ENCODE data around the gene SERINC2. TPM values are rescaled to one million over a fixed set of nuclear protein-coding genes. Genes with fewer than 3 reads are reported as not detected.
A peak's percentile ranks its signal among the peaks of the same experiment; 100 is the strongest.

The SERINC2 gene
- total RNA-seq, 1 experiment from 2014 or later: 16.6 TPM

DNA sequence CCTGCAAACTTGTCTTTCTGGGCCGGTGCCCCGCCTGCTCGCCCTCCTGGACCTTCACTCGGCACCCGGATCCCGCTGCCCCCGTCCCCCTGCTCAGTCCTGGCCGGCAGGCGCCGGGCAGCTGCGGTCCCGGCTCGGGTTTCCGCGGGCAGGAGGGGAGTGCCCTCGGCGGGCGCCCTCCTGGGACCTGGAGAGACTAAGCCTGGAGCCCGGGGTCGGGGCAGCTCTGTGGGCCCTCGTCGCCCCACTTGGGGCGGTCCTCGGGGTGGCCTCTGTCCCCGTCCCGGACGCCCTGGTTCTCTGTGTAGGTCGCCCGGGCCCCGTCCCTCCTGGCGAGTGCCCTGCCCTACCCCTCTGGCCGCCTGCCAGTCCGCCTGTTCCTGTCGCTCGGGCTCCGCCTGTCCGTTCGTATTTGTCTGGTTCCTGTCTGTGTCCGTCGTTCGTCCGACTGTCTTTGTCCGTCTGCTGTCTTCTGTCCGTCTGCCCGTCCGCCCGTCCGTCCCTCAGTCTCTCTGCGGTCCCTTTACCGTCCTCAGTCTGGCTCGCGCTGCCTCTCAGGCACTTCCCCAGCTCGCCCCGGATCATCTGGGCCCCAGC lies 490 bp downstream of the SERINC2 start:
- Histone ChIP-seq H3K4me3 (peak overlapping the region; percentile 86), H3K36me3 (peaks cover 26% of the 10 kb centered on the region; the same call in 1 of the 2 replicates), H3K9me3 (replicated peaks) (no peaks in the 10 kb centered on the region), H3K27ac (peak overlapping the region; percentile 48), H3K4me1 (replicated peaks) (peaks cover 38% of the 10 kb centered on the region), H3K27me3 (replicated peaks) (no peaks in the 10 kb centered on the region)
- DNase-seq (ENCODE audit: low read depth in 1 of 2, low spot score in 2 of 2): peak; percentile 74 to 81

DNA sequence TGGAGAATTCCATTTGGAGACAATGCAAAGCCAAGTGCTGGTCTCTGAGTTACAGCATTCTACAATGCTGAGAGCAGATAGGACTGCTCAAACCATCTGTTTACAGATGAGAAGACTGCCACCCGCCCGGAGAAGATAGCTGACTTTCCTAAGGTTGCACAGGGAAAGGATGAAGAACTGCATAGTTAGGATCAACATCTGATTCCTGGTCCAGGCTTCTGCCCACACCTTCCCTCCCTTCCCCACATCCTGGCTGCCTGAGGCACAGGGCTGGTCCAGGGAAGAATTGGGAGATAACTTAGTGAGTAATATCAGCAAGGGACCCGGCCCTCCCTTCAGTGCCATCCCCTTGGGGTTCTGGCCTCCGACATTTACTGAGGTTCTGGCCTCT lies 2.0 kb downstream of the SERINC2 start:
- H3K4me1 ChIP-seq (replicated peaks): peaks cover 35% of the 10 kb centered on the region
- H3K27ac ChIP-seq: no peak overlapping the region
- H3K9me3 ChIP-seq (replicated peaks): no peaks in the 10 kb centered on the region
- H3K4me3 ChIP-seq: peak overlapping the region; percentile 86
- no peaks in the 10 kb centered on the region for H3K27me3 ChIP-seq (replicated peaks)
- DNase-seq (ENCODE audit: low read depth in 1 of 2, low spot score in 2 of 2): no peak
- peaks cover 26% of the 10 kb centered on the region; the same call in 1 of the 2 replicates for H3K36me3 ChIP-seq

DNA sequence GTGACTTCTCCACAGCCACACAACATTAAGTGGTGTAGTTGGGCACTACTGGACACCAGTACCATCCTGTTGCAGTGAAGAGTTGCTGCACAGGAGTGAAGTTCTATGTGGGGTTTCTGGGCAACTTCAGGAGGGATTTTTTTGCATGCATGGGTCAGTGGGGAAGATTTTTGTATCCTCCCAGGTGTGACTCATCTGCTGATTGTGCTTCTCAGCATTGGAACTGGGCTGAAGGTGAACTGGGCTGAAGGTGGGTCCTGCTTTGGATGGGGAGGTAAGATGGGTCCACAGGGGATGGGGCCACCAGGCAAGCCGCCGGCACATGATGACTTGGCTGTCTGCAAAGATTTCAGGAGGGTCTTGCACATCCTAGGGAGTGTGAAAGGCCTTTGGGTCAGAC lies 2.6 kb downstream of the SERINC2 start:
- no peak overlapping the region for H3K27ac ChIP-seq
- no peak overlapping the region for H3K4me3 ChIP-seq
- DNase-seq (ENCODE audit: low read depth in 1 of 2, low spot score in 2 of 2): no peak

DNA sequence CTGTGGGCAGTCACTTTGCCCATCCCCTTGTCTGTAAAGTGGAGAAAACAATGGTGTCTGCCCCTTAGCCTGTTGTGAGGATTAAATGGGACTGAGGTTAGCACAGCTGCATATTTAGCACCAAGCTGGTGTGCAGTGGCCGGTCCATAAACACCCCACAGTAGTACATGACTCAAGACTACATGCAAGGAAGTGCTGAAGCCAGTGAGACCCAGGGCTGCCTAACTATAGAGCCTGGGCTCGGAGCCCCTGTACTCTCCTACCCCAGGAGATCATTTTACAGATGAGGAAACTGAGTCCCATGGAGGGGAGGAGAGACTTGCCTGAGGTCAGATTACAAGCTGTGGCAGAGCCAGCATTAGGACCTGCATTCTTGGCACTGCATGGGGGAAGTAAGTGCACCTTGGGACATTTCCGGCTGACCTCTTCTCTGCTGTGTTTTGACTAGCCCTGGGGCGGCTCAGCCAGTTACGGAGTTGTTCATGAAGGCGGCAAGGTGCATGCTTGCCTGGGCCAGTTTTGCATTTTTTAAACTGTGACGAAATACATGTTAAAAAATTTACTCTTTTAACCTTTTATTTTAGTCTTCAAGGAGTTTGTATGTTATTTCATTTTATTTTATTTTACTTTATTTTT lies 3.2 kb downstream of the SERINC2 start:
- Histone ChIP-seq H3K9me3 (replicated peaks) (no peaks in the 10 kb centered on the region), H3K4me1 (replicated peaks) (peaks cover 24% of the 10 kb centered on the region), H3K27ac (no peak overlapping the region), H3K27me3 (replicated peaks) (no peaks in the 10 kb centered on the region), H3K4me3 (no peak overlapping the region), H3K36me3 (peaks cover 26% of the 10 kb centered on the region; the same call in 1 of the 2 replicates)
- DNase-seq (ENCODE audit: low read depth in 1 of 2, low spot score in 2 of 2): no peak

More for the DNA sequence above, 2.6 kb downstream of the SERINC2 start:
- Histone ChIP-seq H3K36me3 (peaks cover 26% of the 10 kb centered on the region; the same call in 1 of the 2 replicates), H3K9me3 (replicated peaks) (no peaks in the 10 kb centered on the region), H3K27me3 (replicated peaks) (no peaks in the 10 kb centered on the region), H3K4me1 (replicated peaks) (peaks cover 28% of the 10 kb centered on the region)

DNA sequence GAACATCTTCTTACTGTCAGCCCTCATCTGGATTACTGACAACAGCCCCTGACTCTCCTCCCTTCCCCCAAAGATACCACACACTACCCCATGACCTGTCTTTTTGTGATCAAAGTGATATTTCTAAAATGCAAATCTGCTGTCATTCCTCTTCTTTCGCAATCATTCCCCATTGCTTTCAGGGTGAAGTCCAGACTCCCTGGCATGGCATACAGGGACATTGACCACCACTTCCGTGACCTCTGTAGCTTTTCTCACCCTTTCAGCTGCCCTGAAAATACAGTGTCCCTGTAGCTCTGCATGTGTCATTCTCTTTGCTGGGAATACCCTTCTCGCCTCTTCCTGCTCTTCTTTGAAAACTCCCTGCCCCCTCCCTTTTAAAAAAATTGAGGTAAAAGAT lies 4.1 kb downstream of the SERINC2 start:
- H3K4me1 ChIP-seq (replicated peaks): peaks cover 32% of the 10 kb centered on the region
- no peaks in the 10 kb centered on the region for H3K27me3 ChIP-seq (replicated peaks)
- H3K27ac ChIP-seq: no peak overlapping the region
- no peak for DNase-seq (ENCODE audit: low read depth in 1 of 2, low spot score in 2 of 2)
- no peak overlapping the region for H3K4me3 ChIP-seq
- H3K36me3 ChIP-seq: peaks cover 26% of the 10 kb centered on the region; the same call in 1 of the 2 replicates
- H3K9me3 ChIP-seq (replicated peaks): no peaks in the 10 kb centered on the region

DNA sequence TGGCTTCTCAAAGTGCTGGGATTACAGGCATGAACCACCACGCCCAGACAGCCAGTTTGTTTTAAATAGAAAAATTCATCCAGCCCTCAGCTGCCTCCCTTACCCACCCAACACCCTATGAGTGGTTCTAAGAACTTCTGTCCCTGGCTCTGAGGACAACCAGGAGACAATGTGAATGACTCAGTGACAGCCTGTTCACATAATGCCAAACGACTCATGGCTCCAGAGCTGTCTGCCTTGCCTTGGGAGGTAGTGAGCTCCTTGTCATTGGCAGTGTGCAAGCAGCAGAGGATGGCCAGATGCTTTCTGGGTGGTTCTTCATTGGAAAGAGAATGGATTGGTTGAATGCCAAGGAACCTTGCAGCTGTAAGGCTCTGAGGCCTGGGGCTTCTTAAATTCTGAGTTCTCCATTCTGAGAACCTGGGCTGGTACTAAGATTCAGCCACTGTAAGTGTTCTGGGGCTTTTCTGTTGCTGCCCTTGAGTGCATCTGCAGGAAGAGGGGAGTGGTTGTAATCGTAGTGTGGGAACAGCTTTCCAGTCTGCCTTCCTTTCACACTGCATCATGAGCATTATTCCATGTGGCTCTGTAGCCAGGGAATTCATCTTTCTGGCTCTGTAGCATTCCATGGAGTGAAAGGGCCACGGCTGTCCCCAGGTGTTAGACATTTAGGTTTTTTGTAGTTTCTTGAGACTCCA lies 5.8 kb downstream of the SERINC2 start:
- H3K4me3 ChIP-seq: no peak overlapping the region
- no peak overlapping the region for H3K27ac ChIP-seq
- peaks cover 31% of the 10 kb centered on the region for H3K4me1 ChIP-seq (replicated peaks)
- H3K27me3 ChIP-seq (replicated peaks): no peaks in the 10 kb centered on the region
- no peaks in the 10 kb centered on the region for H3K9me3 ChIP-seq (replicated peaks)
- no peak for DNase-seq (ENCODE audit: low read depth in 1 of 2, low spot score in 2 of 2)
- peaks cover 24% of the 10 kb centered on the region for H3K36me3 ChIP-seq

DNA sequence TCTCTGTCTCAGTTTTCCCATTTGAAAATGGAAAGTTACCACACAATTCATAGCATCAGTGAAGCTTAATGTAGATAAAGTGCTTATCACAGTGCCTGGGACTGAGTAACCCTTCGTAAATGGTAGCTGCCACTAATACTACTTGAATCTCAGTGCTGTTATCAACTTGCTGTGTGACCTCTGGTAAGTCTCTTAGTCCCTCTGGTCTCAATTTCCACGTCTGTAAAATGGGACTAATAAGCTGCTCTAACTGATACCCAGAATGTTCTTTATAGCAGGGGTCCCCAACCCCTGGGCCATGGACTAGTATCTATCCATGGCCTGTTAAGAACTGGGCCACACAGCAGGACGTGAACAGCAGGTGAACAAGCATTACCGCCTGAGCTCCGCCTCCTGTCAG lies 7.7 kb downstream of the SERINC2 start:
- Histone ChIP-seq H3K4me1 (replicated peaks) (peaks cover 19% of the 10 kb centered on the region), H3K27me3 (replicated peaks) (no peaks in the 10 kb centered on the region), H3K36me3 (peaks cover 16% of the 10 kb centered on the region), H3K27ac (no peak overlapping the region), H3K9me3 (replicated peaks) (no peaks in the 10 kb centered on the region), H3K4me3 (no peak overlapping the region)
- no peak for DNase-seq (ENCODE audit: low read depth in 1 of 2, low spot score in 2 of 2)

DNA sequence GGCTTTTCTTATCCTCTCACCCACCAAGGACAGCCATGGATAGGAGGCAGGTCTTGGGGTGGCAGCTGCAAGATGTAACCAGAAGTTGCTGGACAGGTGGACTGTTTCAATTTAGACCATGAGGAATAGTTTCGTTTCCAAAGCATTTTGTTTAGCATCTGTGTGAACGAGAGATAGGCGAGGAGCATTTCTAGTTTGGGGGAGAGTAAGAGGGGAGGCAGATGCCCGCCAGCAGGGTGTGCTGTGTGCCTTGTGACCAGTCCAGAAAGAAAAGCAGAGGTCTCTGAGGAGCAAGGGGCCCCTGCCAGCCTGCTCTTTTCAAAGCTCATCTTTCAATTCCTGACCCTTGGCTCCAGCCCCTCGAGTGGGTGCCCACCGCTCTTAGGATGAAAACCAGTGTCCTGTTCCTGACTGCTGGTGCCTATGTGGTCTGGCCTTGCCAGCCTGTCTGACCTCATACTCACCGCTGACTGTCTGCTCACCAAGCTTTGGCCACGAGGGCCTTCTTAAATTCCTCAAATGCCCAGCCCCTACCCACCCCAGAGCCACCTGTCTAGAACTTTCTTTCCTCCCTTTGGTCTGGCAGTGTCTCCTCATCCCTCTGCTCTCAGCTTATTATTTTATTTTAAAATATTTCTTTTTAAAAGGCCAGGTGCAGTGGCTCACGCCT lies 8.5 kb downstream of the SERINC2 start:
- peaks cover 20% of the 10 kb centered on the region for H3K36me3 ChIP-seq
- H3K4me1 ChIP-seq (replicated peaks): peaks cover 19% of the 10 kb centered on the region
- H3K4me3 ChIP-seq: no peak overlapping the region
- DNase-seq (ENCODE audit: low read depth in 1 of 2, low spot score in 2 of 2): peak in 1 of 2 experiments; percentile 38
- H3K27me3 ChIP-seq (replicated peaks): no peaks in the 10 kb centered on the region
- no peak overlapping the region for H3K27ac ChIP-seq
- H3K9me3 ChIP-seq (replicated peaks): no peaks in the 10 kb centered on the region

DNA sequence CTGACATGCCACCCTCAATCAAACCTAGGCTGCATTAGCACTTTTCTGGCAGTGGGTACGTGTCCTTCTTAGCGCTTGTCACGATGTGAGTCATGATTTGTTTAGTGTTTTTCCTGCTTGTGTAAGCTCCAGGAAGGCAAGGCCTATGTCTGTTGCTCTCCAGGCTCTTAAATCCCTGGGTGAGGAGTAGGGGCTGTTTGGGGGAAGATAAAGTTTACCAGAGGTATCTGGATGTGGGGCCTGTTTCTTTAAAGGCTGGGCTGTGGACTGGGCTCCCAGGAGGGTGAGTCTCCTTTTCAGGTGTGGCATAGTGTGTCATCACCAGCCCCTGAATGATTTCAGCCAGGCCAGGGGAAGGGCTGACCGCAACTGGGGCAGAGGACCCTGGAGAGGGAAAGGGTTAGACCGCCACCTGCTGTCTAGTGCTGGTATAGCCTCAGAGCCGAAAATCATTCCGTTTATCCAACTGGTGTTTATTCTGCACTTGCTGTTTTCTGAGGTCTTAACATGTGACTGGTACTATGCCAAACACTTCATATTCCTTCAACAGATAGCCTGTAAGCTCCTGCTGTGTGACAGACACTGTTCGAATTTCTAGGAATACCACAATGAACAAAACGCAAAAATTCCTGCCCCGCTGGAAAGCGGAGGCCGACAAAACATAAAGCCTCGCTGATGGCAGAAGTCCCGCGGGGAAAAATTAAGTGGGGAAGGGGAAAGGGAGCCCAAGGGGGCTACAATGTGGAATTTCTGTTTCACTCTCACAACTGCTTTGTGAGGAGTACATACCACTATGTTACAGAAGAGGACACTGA lies 9.7 kb downstream of the SERINC2 start:
- H3K4me3 ChIP-seq: no peak overlapping the region
- peaks cover 19% of the 10 kb centered on the region for H3K4me1 ChIP-seq (replicated peaks)
- H3K9me3 ChIP-seq (replicated peaks): no peaks in the 10 kb centered on the region
- peak; percentile 84 to 94 for DNase-seq (ENCODE audit: low read depth in 1 of 2, low spot score in 2 of 2)
- H3K27ac ChIP-seq: peak overlapping the region; percentile 57
- peaks cover 21% of the 10 kb centered on the region for H3K36me3 ChIP-seq
- H3K27me3 ChIP-seq (replicated peaks): no peaks in the 10 kb centered on the region

DNA sequence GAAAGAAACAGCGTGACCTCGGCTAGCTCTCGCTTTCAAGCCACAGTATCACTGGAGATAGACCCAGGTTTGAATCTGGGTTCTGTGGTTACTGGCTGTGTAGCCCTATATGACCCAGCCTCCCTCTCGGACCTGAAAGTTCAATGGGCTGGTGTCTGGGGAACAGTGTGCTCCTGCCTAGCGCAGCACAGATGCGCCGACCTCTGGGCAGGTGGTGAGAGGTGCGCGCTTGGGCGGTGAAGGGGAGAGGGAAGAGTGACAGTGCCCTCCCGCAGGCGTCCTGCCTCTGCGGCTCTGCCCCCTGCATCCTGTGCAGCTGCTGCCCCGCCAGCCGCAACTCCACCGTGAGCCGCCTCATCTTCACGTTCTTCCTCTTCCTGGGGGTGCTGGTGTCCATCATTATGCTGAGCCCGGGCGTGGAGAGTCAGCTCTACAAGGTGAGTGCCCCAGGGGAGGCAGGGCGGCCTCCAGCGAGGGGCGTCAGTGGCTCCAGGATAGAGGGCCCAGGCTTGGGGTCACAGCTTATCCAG lies 10.5 kb downstream of the SERINC2 start:
- Histone ChIP-seq H3K36me3 (peaks cover 26% of the 10 kb centered on the region), H3K27ac (no peak overlapping the region), H3K4me3 (no peak overlapping the region), H3K9me3 (replicated peaks) (no peaks in the 10 kb centered on the region), H3K4me1 (replicated peaks) (peaks cover 19% of the 10 kb centered on the region), H3K27me3 (replicated peaks) (no peaks in the 10 kb centered on the region)
- DNase-seq (ENCODE audit: low read depth in 1 of 2, low spot score in 2 of 2): no peak

DNA sequence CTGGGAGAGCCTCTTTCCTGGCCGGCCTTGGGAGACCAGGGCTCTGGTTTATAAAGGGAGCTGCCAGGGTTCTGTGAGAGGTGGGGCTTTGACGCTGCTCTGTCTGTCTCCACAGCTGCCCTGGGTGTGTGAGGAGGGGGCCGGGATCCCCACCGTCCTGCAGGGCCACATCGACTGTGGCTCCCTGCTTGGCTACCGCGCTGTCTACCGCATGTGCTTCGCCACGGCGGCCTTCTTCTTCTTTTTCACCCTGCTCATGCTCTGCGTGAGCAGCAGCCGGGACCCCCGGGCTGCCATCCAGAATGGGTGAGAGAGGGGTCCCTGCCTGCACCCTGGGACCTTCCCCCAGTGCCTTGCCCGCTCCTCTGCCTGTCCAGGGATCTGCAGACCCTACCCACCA lies 11.6 kb downstream of the SERINC2 start:
- peaks cover 32% of the 10 kb centered on the region for H3K36me3 ChIP-seq
- no peaks in the 10 kb centered on the region for H3K27me3 ChIP-seq (replicated peaks)
- peaks cover 19% of the 10 kb centered on the region for H3K4me1 ChIP-seq (replicated peaks)
- no peak overlapping the region for H3K27ac ChIP-seq
- DNase-seq (ENCODE audit: low read depth in 1 of 2, low spot score in 2 of 2): no peak
- H3K9me3 ChIP-seq (replicated peaks): no peaks in the 10 kb centered on the region
- H3K4me3 ChIP-seq: no peak overlapping the region

DNA sequence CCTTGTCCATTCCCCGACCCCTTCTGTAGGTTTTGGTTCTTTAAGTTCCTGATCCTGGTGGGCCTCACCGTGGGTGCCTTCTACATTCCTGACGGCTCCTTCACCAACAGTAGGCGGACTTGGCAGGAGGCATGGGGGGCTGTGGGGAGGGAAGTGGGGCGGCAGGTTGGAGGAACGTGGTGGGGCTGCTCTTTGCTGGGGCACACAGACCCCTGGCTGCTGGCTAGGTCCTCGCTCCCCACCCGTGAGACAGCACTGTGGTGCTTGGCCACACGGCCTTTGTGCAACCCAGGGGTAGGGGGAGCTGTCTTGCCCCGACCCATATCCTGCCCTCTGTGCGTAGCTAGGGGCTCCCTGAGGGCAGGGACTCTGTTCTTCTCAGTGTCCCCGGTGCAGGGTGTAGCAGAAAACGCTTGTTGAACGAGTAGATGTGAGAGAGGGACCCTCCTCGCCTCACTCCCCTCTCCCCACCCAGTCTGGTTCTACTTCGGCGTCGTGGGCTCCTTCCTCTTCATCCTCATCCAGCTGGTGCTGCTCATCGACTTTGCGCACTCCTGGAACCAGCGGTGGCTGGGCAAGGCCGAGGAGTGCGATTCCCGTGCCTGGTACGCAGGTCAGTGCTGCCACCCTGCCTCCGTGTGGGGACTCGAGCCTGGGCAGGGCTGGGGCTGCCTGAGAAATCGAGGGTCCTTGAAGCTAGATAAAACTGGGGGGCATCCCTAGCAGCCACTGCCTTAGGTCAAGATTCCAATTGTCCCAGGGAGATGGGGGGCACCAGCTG lies 12.5 kb downstream of the SERINC2 start:
- Histone ChIP-seq H3K27ac (no peak overlapping the region), H3K9me3 (replicated peaks) (no peaks in the 10 kb centered on the region), H3K27me3 (replicated peaks) (no peaks in the 10 kb centered on the region), H3K4me3 (no peak overlapping the region), H3K4me1 (replicated peaks) (peaks cover 19% of the 10 kb centered on the region), H3K36me3 (peaks cover 37% of the 10 kb centered on the region)
- DNase-seq (ENCODE audit: low read depth in 1 of 2, low spot score in 2 of 2): no peak

All from SJSA1 (cell line).